Measurements from ENCODE around the gene GNAL. TPM values are rescaled to one million over a fixed set of nuclear protein-coding genes. Genes with fewer than 3 reads are reported as not detected.

The GNAL gene
- total RNA-seq, 2 donors from 2014 or later: 2.1 to 33.0 TPM

- Histone ChIP-seq H3K36me3 (replicated peaks in 1 of 2; ENCODE audit: insufficient read depth in 1 of 2, low read depth in 2 of 2) (no peaks in the 10 kb centered on the region), H3K4me1 (no peaks in the 10 kb centered on the region), H3K27me3 (no peaks in the 10 kb centered on the region), H3K9me3 (no peaks in the 10 kb centered on the region), H3K4me3 (no peak overlapping the region), H3K27ac (no peak overlapping the region)
- 79 to 82% methylated on average over 6 of the region's 6 CpGs for whole genome bisulfite sequencing, 2 donors
- intact Hi-C loops (cut with DNase I): no loop called here
- no peak for DNase-seq
- no peak for ATAC-seq
- TF ChIP-seq POLR2A (IDR thresholded peaks at IDR 0.05) (no peak), CTCF (IDR thresholded peaks at IDR 0.05) (no peak)
Observed at GRCh38 chr18:11784674-11785304, 95.7 kb downstream of the GNAL start.

- no peak for ATAC-seq
- no peak overlapping the region for H3K4me3 ChIP-seq
- no peak for DNase-seq
Observed at GRCh38 chr18:11785444-11786055, 96.5 kb downstream of the GNAL start.

GRCh38 chr18:11789716-11790510 lies 100.8 kb downstream of the GNAL start:
- H3K36me3 ChIP-seq (replicated peaks in 1 of 2; ENCODE audit: insufficient read depth in 1 of 2, low read depth in 2 of 2): no peaks in the 10 kb centered on the region
- no peak overlapping the region for H3K27ac ChIP-seq
- no peak for TF ChIP-seq POLR2A (IDR thresholded peaks at IDR 0.05)
- no peak for TF ChIP-seq CTCF (IDR thresholded peaks at IDR 0.05)
- H3K27me3 ChIP-seq: no peaks in the 10 kb centered on the region
- H3K4me1 ChIP-seq: no peaks in the 10 kb centered on the region
- DNase-seq (no peak), ATAC-seq (no peak)
- H3K4me3 ChIP-seq: no peak overlapping the region
- intact Hi-C loops (cut with DNase I): no loop called here
- no peaks in the 10 kb centered on the region for H3K9me3 ChIP-seq
- WGBS, 2 donors: 43 to 44% methylated on average over 7 of the region's 7 CpGs

More at GRCh38 chr18:11785444-11786055, 96.5 kb downstream of the GNAL start:
- intact Hi-C loops (cut with DNase I): no loop called here
- Histone ChIP-seq H3K36me3 (replicated peaks in 1 of 2; ENCODE audit: insufficient read depth in 1 of 2, low read depth in 2 of 2) (no peaks in the 10 kb centered on the region), H3K9me3 (no peaks in the 10 kb centered on the region), H3K27me3 (no peaks in the 10 kb centered on the region), H3K27ac (no peak overlapping the region), H3K4me1 (no peaks in the 10 kb centered on the region)
- TF ChIP-seq CTCF (IDR thresholded peaks at IDR 0.05): no peak
- TF ChIP-seq POLR2A (IDR thresholded peaks at IDR 0.05): no peak
- WGBS, 2 donors: 17 to 26% methylated on average over 9 of the region's 9 CpGs

GRCh38 chr18:11791131-11791530 lies 102.1 kb downstream of the GNAL start:
- H3K27ac ChIP-seq: no peak overlapping the region
- TF ChIP-seq POLR2A (IDR thresholded peaks at IDR 0.05) (no peak), CTCF (IDR thresholded peaks at IDR 0.05) (no peak)
- DNase-seq (no peak), ATAC-seq (no peak)
- WGBS, 2 donors: 63 to 75% methylated on average over 3 of the region's 3 CpGs
- H3K4me3 ChIP-seq: no peak overlapping the region
- no peaks in the 10 kb centered on the region for H3K4me1 ChIP-seq
- no peaks in the 10 kb centered on the region for H3K36me3 ChIP-seq (replicated peaks in 1 of 2; ENCODE audit: insufficient read depth in 1 of 2, low read depth in 2 of 2)
- intact Hi-C loops (cut with DNase I): no loop called here
- H3K9me3 ChIP-seq: no peaks in the 10 kb centered on the region
- no peaks in the 10 kb centered on the region for H3K27me3 ChIP-seq

Data from body of pancreas (tissue), 4 donors.